OCI-LY7 (cell line): ENCODE measurements around the gene JCHAIN.

Source experiments
- EZH2phosphoT487 ChIP-seq: fragments of 200-600 bp; sonication (generic); IDR thresholded peaks from 2 replicates; pipeline ENCODE4 v1.6.1; 2018; ENCODE audit warnings: low read depth, borderline replicate concordance, mild to moderate bottlenecking, mixed run types, antibody characterized with exemption, low read length, moderate library complexity, mixed read lengths
- TF ChIP-seq, protein P1 (sequence below): fragments of 200-600 bp; sonication (generic); conservative IDR thresholded peaks from 2 replicates; pipeline ENCODE4 v1.5.1; 2014; ENCODE audit warnings: mild to moderate bottlenecking, antibody characterized with exemption, low read length, moderate library complexity, mixed read lengths

DNA sequence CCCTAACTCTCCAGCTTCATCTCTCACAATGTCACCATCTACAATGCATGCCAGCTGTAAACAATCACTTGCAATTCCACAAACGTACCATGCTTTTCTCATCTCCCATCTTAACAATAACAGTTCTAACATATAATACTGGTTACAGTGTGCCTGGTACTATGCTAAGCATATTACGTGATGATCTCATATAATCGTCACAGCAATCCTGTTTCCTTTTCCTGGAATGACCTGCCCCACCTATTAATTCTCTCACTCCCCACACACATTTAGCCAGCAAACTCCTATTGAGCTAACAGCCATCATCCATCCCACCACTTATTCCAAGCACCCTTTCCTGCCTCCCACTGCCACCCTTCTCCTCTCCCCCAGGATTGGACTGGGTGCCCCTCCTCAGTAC is 7.9 kb downstream of the JCHAIN start:
- TF ChIP-seq, protein P1, sequence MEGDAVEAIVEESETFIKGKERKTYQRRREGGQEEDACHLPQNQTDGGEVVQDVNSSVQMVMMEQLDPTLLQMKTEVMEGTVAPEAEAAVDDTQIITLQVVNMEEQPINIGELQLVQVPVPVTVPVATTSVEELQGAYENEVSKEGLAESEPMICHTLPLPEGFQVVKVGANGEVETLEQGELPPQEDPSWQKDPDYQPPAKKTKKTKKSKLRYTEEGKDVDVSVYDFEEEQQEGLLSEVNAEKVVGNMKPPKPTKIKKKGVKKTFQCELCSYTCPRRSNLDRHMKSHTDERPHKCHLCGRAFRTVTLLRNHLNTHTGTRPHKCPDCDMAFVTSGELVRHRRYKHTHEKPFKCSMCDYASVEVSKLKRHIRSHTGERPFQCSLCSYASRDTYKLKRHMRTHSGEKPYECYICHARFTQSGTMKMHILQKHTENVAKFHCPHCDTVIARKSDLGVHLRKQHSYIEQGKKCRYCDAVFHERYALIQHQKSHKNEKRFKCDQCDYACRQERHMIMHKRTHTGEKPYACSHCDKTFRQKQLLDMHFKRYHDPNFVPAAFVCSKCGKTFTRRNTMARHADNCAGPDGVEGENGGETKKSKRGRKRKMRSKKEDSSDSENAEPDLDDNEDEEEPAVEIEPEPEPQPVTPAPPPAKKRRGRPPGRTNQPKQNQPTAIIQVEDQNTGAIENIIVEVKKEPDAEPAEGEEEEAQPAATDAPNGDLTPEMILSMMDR = no peak
- TF ChIP-seq EZH2phosphoT487 = no peak
